GM23248 (cell line): ENCODE data around the gene PON3. TPM values are rescaled to one million over a fixed set of nuclear protein-coding genes. Genes with fewer than 3 reads are reported as not detected.
A peak's percentile ranks its signal among the peaks of the same experiment; 100 is the strongest.

ENCODE experiments used
- DNase-seq: peaks from one replicate; pipeline ENCODE4 v3.0.0-alpha.2; 2015
- H2AFZ ChIP-seq: fragments of 200-600 bp; sonication (generic); 2 replicates; pipeline ENCODE4 v1.6.1; 2016; ENCODE audit warnings: antibody characterized with exemption
- H3F3A ChIP-seq: fragments of 200-600 bp; sonication (generic); 2 replicates; pipeline ENCODE4 v1.6.1; 2016; ENCODE audit warnings: mild to moderate bottlenecking, antibody characterized with exemption, mixed run types; ENCODE audit not compliant: insufficient read depth
- H3K27ac ChIP-seq: fragments of 200-600 bp; sonication (generic); 2 replicates; pipeline ENCODE4 v1.5.1; 2016; ENCODE audit warnings: mild to moderate bottlenecking
- H3K27me3 ChIP-seq: fragments of 200-600 bp; sonication (generic); replicated peaks from 2 replicates; pipeline ENCODE4 v1.6.1; 2016; ENCODE audit warnings: mild to moderate bottlenecking; ENCODE audit not compliant: insufficient read depth
- H3K36me3 ChIP-seq: fragments of 200-600 bp; sonication (generic); 2 replicates; pipeline ENCODE4 v1.6.1; 2016; ENCODE audit warnings: low read depth, mild to moderate bottlenecking
- H3K4me1 ChIP-seq: fragments of 200-600 bp; sonication (generic); 2 replicates; pipeline ENCODE4 v1.6.1; 2016; ENCODE audit warnings: mild to moderate bottlenecking; ENCODE audit not compliant: insufficient read depth
- H3K4me2 ChIP-seq: fragments of 200-600 bp; sonication (generic); one replicate; pipeline ENCODE4 v1.6.1; 2016; ENCODE audit warnings: mild to moderate bottlenecking; ENCODE audit not compliant: unreplicated experiment
- H3K4me3 ChIP-seq: fragments of 200-600 bp; sonication (generic); 2 replicates; pipeline ENCODE4 v1.5.1; 2016; ENCODE audit warnings: mild to moderate bottlenecking
- H3K79me2 ChIP-seq: fragments of 200-600 bp; sonication (generic); 2 replicates; pipeline ENCODE4 v1.6.1; 2016; ENCODE audit warnings: mild to moderate bottlenecking; ENCODE audit not compliant: insufficient read depth
- H3K9ac ChIP-seq: fragments of 200-600 bp; sonication (generic); 2 replicates; pipeline ENCODE4 v1.6.1; 2016; ENCODE audit warnings: mild to moderate bottlenecking
- H3K9me2 ChIP-seq: fragments of 200-600 bp; sonication (generic); 2 replicates; pipeline ENCODE4 v1.6.1; 2016; ENCODE audit warnings: mixed run types, mild to moderate bottlenecking, moderate library complexity; ENCODE audit not compliant: insufficient read depth
- H3K9me3 ChIP-seq: fragments of 200-600 bp; sonication (generic); one replicate; pipeline ENCODE4 v1.6.1; 2017; ENCODE audit warnings: low read depth
- H4K20me1 ChIP-seq: fragments of 200-600 bp; sonication (generic); 2 replicates; pipeline ENCODE4 v1.6.0; 2016; ENCODE audit not compliant: insufficient read depth
- EZH2 ChIP-seq: fragments of 200-600 bp; sonication (generic); IDR thresholded peaks from 2 replicates; pipeline ENCODE4 v1.6.1; 2018; ENCODE audit warnings: antibody characterized with exemption, mild to moderate bottlenecking; ENCODE audit not compliant: insufficient read depth, poor library complexity, severe bottlenecking
- EZH2phosphoT487 ChIP-seq: fragments of 200-600 bp; sonication (generic); IDR thresholded peaks from 2 replicates; pipeline ENCODE4 v1.6.1; 2018; ENCODE audit warnings: antibody characterized with exemption, moderate library complexity, mild to moderate bottlenecking, low read depth; ENCODE audit not compliant: insufficient read depth
- WGBS, 2 experiments: methylation state at CpG; one replicate each; pipeline ENCODE4 v1.1.6; 2015 to 2017; ENCODE audit warnings: low lambda C conversion rate in 2 of 2, low coverage in 1 of 2; ENCODE audit errors: missing lambda C conversion rate in 2 of 2; 5-methylcytosine and 5-hydroxymethylcytosine counted together
- in situ Hi-C: fragments of 300-500 bp; cut with MboI; formaldehyde crosslinking; loops from 2 replicates; pipeline ENCODE4 v1.15.0; 2020
- polyA plus RNA-seq: library from polyadenylated mRNA; unstranded; fragments of >200 nt; fragmentation: Nextera tagmentation; extraction: Ambion mirVana; gene quantifications from 2 replicates; pipeline ENCODE4 v1.2.1, GENCODE V29; 2016
- total RNA-seq: library from RNA; depleted of rRNA; stranded (reverse); fragments of >200 nt; shearing (Covaris generic); gene quantifications from 2 replicates; pipeline ENCODE4 v1.2.3, GENCODE V29; 2014

PON3 gene
- total and polyA plus RNA-seq, 2 experiments from 2014 or later, result not detected

- no peak overlapping the region for H3K27ac ChIP-seq
- H3K79me2 ChIP-seq, result peaks cover 35% of the 10 kb centered on the region
- no peak overlapping the region for H3K4me2 ChIP-seq
- no peak for DNase-seq
- peaks cover 5% of the 10 kb centered on the region for H3F3A ChIP-seq
- H3K27me3 ChIP-seq, result no peaks in the 10 kb centered on the region
- no peak overlapping the region for H3K9ac ChIP-seq
- 52 to 54% methylated on average over 3 of the region's 3 CpGs for WGBS, 2 experiments
- no peaks in the 10 kb centered on the region for H3K9me3 ChIP-seq
- TF ChIP-seq EZH2 (no peak), EZH2phosphoT487 (no peak)
- H4K20me1 ChIP-seq, result no peaks in the 10 kb centered on the region
- peaks cover 16% of the 10 kb centered on the region for H3K4me1 ChIP-seq
- in situ Hi-C loops, result no loop called here
- no peaks in the 10 kb centered on the region for H3K36me3 ChIP-seq
- no peak overlapping the region for H2AFZ ChIP-seq
- H3K9me2 ChIP-seq, result no peaks in the 10 kb centered on the region
- H3K4me3 ChIP-seq, result no peak overlapping the region
These were observed 31.8 kb upstream of the PON3 start for GRCh38 chr7:95427914-95428516.

GRCh38 chr7:95427166-95427565 is 31.0 kb upstream of the PON3 start:
- Histone ChIP-seq H3K4me2 (no peak overlapping the region), H3K4me3 (no peak overlapping the region), H3K9me2 (no peaks in the 10 kb centered on the region), H3K27ac (no peak overlapping the region), H3K4me1 (peaks cover 16% of the 10 kb centered on the region), H3F3A (peaks cover 5% of the 10 kb centered on the region), H2AFZ (no peak overlapping the region), H3K9me3 (no peaks in the 10 kb centered on the region), H3K79me2 (peaks cover 34% of the 10 kb centered on the region), H3K9ac (no peak overlapping the region), H4K20me1 (no peaks in the 10 kb centered on the region), H3K36me3 (no peaks in the 10 kb centered on the region), H3K27me3 (no peaks in the 10 kb centered on the region)
- in situ Hi-C loops, result no loop called here
- WGBS, 2 experiments, result 52 to 56% methylated on average over 7 of the region's 7 CpGs
- TF ChIP-seq EZH2 (no peak), EZH2phosphoT487 (no peak)
- DNase-seq, result no peak

- H4K20me1 ChIP-seq, result no peaks in the 10 kb centered on the region
- no peak overlapping the region for H3K27ac ChIP-seq
- no peak overlapping the region for H2AFZ ChIP-seq
- DNase-seq, result no peak
- TF ChIP-seq EZH2phosphoT487 (no peak), EZH2 (no peak)
- H3K36me3 ChIP-seq, result no peaks in the 10 kb centered on the region
- peaks cover 5% of the 10 kb centered on the region for H3F3A ChIP-seq
- peaks cover 19% of the 10 kb centered on the region for H3K4me1 ChIP-seq
- WGBS, 2 experiments, result 94 to 97% methylated on average over 2 of the region's 2 CpGs
- no peak overlapping the region for H3K4me2 ChIP-seq
- no peaks in the 10 kb centered on the region for H3K27me3 ChIP-seq
- peaks cover 26% of the 10 kb centered on the region for H3K79me2 ChIP-seq
- no peaks in the 10 kb centered on the region for H3K9me3 ChIP-seq
- no peaks in the 10 kb centered on the region for H3K9me2 ChIP-seq
- no peak overlapping the region for H3K9ac ChIP-seq
- no peak overlapping the region for H3K4me3 ChIP-seq
- in situ Hi-C loops, result no loop called here
These were observed 29.5 kb upstream of the PON3 start for GRCh38 chr7:95425694-95426093.

GRCh38 chr7:95424716-95425115 is 28.5 kb upstream of the PON3 start:
- TF ChIP-seq EZH2phosphoT487 (no peak), EZH2 (no peak)
- 5 to 18% methylated on average over 1 of the region's 1 CpG for WGBS, 2 experiments
- H3K4me2 ChIP-seq, result no peak overlapping the region
- H3K36me3 ChIP-seq, result peaks cover 3% of the 10 kb centered on the region; the same call in 1 of the 2 replicates
- peaks cover 5% of the 10 kb centered on the region for H3F3A ChIP-seq
- peaks cover 21% of the 10 kb centered on the region for H3K79me2 ChIP-seq
- peaks cover 19% of the 10 kb centered on the region for H3K4me1 ChIP-seq
- H4K20me1 ChIP-seq, result no peaks in the 10 kb centered on the region
- H3K9ac ChIP-seq, result no peak overlapping the region
- peak; percentile 57 for DNase-seq
- H3K27me3 ChIP-seq, result no peaks in the 10 kb centered on the region
- H2AFZ ChIP-seq, result no peak overlapping the region
- H3K27ac ChIP-seq, result no peak overlapping the region
- in situ Hi-C loops, result no loop called here
- no peak overlapping the region for H3K4me3 ChIP-seq
- H3K9me3 ChIP-seq, result no peaks in the 10 kb centered on the region
- no peaks in the 10 kb centered on the region for H3K9me2 ChIP-seq
